Esophagus muscularis mucosa (tissue), 4 donors: Measurements from ENCODE around the gene MACROD2. TPM values are rescaled to one million over a fixed set of nuclear protein-coding genes. Genes with fewer than 3 reads are reported as not detected.

Experiments used
- DNase-seq: peaks from one replicate; pipeline ENCODE4 v3.0.0-alpha.2; 2017; ENCODE audit errors: extremely low spot score
- H3K27ac ChIP-seq, 4 donors: fragments of 200-600 bp; sonication (generic); replicated peaks in 1 of 4; 1 replicate in 3 of 4; 2 replicates in 1 of 4; pipeline ENCODE4 v1.5.1; 2016 to 2019; ENCODE audit warnings: mild to moderate bottlenecking in 1 of 4
- H3K27me3 ChIP-seq, 4 donors: fragments of 200-600 bp; sonication (generic); one replicate each; pipeline versions ENCODE4 v1.5.1 to v1.6.0; 2016 to 2019
- H3K36me3 ChIP-seq, 4 donors: fragments of 200-600 bp; sonication (generic); one replicate each; pipeline ENCODE4 v1.5.1; 2016 to 2019
- H3K4me1 ChIP-seq, 4 donors: fragments of 200-600 bp; sonication (generic); one replicate each; pipeline ENCODE4 v1.5.1; 2016 to 2019
- H3K4me3 ChIP-seq, 4 donors: fragments of 200-600 bp; sonication (generic); 1 replicate in 2 of 4; 2 replicates in 2 of 4; pipeline ENCODE4 v1.5.1; 2016 to 2019; ENCODE audit warnings: mild to moderate bottlenecking in 4 of 4, moderate library complexity in 1 of 4
- H3K9me3 ChIP-seq, 4 donors: fragments of 200-600 bp; sonication (generic); 1 replicate in 3 of 4; 2 replicates in 1 of 4; pipeline ENCODE4 v1.5.1; 2016 to 2019
- EP300 ChIP-seq: sonication (generic); formaldehyde crosslinking; IDR thresholded peaks from one replicate; pipeline ENCODE4 v1.6.1; 2017; ENCODE audit warnings: antibody characterized with exemption
- POLR2A ChIP-seq: fragments of 450-650 bp; IDR thresholded peaks from one replicate; pipeline ENCODE4 v1.6.1; 2017; ENCODE audit warnings: antibody characterized with exemption, moderate library complexity, mild to moderate bottlenecking, low read depth
- POLR2AphosphoS5 ChIP-seq, 2 donors: sonication (generic); formaldehyde crosslinking; IDR thresholded peaks; one replicate each; pipeline ENCODE4 v1.6.1; 2017; ENCODE audit warnings: antibody characterized with exemption in 2 of 2
- WGBS: methylation state at CpG from one replicate; pipeline ENCODE4 v1.1.5; 2018; 5-methylcytosine and 5-hydroxymethylcytosine counted together
- intact Hi-C: fragments of 100-400 bp; cut with DNase I; formaldehyde crosslinking; loops from one replicate; pipeline ENCODE4 v1.15.1; 2023
- total RNA-seq, 4 donors: library from RNA; depleted of rRNA; stranded (reverse); fragments of >200 nt; gene quantifications; one replicate each; pipeline versions ENCODE4 v1.1.0 to v1.2.1, GENCODE V29; 2016
- TF ChIP-seq, protein P1 (sequence below), 3 experiments: fragments of 200-600 bp in 2 of 3; fragments of 450-650 bp in 1 of 3; sonication (generic) in 2 of 3; IDR thresholded peaks; one replicate each; pipeline ENCODE4 v1.5.1; 2017 to 2019; ENCODE audit warnings: antibody characterized with exemption in 3 of 3, mild to moderate bottlenecking in 2 of 3, moderate library complexity in 1 of 3

MACROD2 gene
- total RNA-seq, 4 donors from 2014 or later, result 1.4 to 3.6 (median 2.6) TPM

DNA sequence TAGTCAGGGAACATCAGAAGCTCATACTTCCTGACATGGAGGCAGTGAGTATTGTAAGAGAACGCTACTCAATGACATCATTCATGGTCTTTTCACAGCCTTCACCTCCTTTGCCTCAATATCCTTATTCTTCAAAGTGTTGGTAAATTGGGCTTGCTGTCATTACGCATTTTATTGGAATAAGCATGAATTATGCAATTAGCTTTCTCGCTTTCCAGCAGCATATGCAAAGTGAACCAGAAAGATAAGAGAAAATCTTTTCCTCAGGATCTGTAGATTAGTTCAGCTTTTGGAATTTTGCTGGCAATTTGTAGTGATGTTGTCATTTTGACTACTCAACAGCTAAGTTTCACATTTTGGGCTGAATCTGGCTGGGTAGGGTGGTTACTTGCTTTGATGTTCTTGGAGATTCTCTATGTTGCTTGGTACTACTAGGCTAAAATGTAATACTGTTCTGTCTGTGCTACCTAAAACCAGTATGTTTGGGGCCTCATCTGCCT lies 1565.8 kb downstream of the MACROD2 start:
- Histone ChIP-seq H3K36me3 (no peaks in the 10 kb centered on the region), H3K27me3 (no peaks in the 10 kb centered on the region), H3K4me1 (no peaks in the 10 kb centered on the region), H3K27ac (no peak overlapping the region), H3K4me3 (no peak overlapping the region), H3K9me3 (no peaks in the 10 kb centered on the region)
- intact Hi-C loops, result no loop called here
- 91% methylated on average over 3 of the region's 3 CpGs for WGBS
- TF ChIP-seq POLR2A (no peak), POLR2AphosphoS5 (IDR thresholded peaks at IDR 0.05) (no peak), EP300 (no peak)
- TF ChIP-seq, protein P1, sequence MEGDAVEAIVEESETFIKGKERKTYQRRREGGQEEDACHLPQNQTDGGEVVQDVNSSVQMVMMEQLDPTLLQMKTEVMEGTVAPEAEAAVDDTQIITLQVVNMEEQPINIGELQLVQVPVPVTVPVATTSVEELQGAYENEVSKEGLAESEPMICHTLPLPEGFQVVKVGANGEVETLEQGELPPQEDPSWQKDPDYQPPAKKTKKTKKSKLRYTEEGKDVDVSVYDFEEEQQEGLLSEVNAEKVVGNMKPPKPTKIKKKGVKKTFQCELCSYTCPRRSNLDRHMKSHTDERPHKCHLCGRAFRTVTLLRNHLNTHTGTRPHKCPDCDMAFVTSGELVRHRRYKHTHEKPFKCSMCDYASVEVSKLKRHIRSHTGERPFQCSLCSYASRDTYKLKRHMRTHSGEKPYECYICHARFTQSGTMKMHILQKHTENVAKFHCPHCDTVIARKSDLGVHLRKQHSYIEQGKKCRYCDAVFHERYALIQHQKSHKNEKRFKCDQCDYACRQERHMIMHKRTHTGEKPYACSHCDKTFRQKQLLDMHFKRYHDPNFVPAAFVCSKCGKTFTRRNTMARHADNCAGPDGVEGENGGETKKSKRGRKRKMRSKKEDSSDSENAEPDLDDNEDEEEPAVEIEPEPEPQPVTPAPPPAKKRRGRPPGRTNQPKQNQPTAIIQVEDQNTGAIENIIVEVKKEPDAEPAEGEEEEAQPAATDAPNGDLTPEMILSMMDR (IDR thresholded peaks at IDR 0.05), result no peak
- no peak for DNase-seq

GRCh38 chr20:15561707-15562404 lies 1566.5 kb downstream of the MACROD2 start:
- no peak overlapping the region for H3K4me3 ChIP-seq
- no peak for DNase-seq
- no peak overlapping the region for H3K27ac ChIP-seq
- H3K27me3 ChIP-seq, result no peaks in the 10 kb centered on the region
- H3K9me3 ChIP-seq, result no peaks in the 10 kb centered on the region
- no peaks in the 10 kb centered on the region for H3K4me1 ChIP-seq
- TF ChIP-seq POLR2A (no peak), POLR2AphosphoS5 (IDR thresholded peaks at IDR 0.05) (no peak), EP300 (no peak)
- TF ChIP-seq, protein P1 (IDR thresholded peaks at IDR 0.05), result no peak
- 53% methylated on average over 5 of the region's 5 CpGs for WGBS
- intact Hi-C loops, result no loop called here
- H3K36me3 ChIP-seq, result no peaks in the 10 kb centered on the region

DNA sequence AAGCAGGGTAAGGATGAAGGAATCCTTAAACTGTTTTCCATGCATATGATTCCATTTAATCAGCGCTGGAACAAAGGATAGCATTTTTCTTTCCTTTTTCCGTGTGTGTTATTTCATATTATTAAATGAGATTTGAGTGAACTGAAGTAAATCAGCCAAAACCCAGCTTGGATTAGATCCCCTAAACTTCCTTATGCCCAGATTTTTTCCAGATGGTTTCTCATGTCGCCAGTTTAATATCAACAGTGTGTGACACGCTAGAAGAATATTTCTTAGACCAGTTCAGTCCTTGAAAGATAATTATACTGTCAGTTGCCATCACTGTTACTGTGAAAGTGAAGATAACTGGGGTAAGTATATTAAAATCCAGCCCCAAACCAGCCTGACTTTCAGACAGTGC lies 1568.5 kb downstream of the MACROD2 start:
- no peak overlapping the region for H3K27ac ChIP-seq
- H3K36me3 ChIP-seq, result no peaks in the 10 kb centered on the region
- DNase-seq, result no peak
- no peak for TF ChIP-seq POLR2A
- TF ChIP-seq, protein P1 (IDR thresholded peaks at IDR 0.05), result no peak
- H3K4me1 ChIP-seq, result no peaks in the 10 kb centered on the region
- no peaks in the 10 kb centered on the region for H3K27me3 ChIP-seq
- no peak overlapping the region for H3K4me3 ChIP-seq
- no peaks in the 10 kb centered on the region for H3K9me3 ChIP-seq
- WGBS, result 42% methylated on average over 4 of the region's 4 CpGs
- intact Hi-C loops, result no loop called here

GRCh38 chr20:15564981-15565380 lies 1569.7 kb downstream of the MACROD2 start:
- Histone ChIP-seq H3K27ac (no peak overlapping the region), H3K27me3 (no peaks in the 10 kb centered on the region), H3K9me3 (no peaks in the 10 kb centered on the region), H3K4me1 (no peaks in the 10 kb centered on the region), H3K4me3 (no peak overlapping the region), H3K36me3 (no peaks in the 10 kb centered on the region)
- no peak for DNase-seq
- TF ChIP-seq POLR2AphosphoS5 (IDR thresholded peaks at IDR 0.05) (no peak), POLR2A (no peak), EP300 (no peak)
- TF ChIP-seq, protein P1 (IDR thresholded peaks at IDR 0.05), result no peak
- intact Hi-C loops, result no loop called here
- 87% methylated on average over 3 of the region's 3 CpGs for WGBS

- DNase-seq, result no peak
- Histone ChIP-seq H3K9me3 (no peaks in the 10 kb centered on the region), H3K4me3 (no peak overlapping the region), H3K36me3 (no peaks in the 10 kb centered on the region), H3K27me3 (no peaks in the 10 kb centered on the region), H3K27ac (no peak overlapping the region), H3K4me1 (no peaks in the 10 kb centered on the region)
- 76% methylated on average over 2 of the region's 2 CpGs for WGBS
- TF ChIP-seq, protein P1 (IDR thresholded peaks at IDR 0.05), result no peak
- TF ChIP-seq EP300 (no peak), POLR2AphosphoS5 (IDR thresholded peaks at IDR 0.05) (no peak), POLR2A (no peak)
- intact Hi-C loops, result no loop called here
Observed at GRCh38 chr20:15565786-15566185, 1570.5 kb downstream of the MACROD2 start.
